GM12891 (cell line): ENCODE data around the gene PRLR.

Experiments used
- POLR2A ChIP-seq: IDR thresholded peaks from 2 replicates; pipeline ENCODE4 v1.6.1; 2011; ENCODE audit warnings: low read depth, low read length, control low read depth
- POLR2AphosphoS5 ChIP-seq: IDR thresholded peaks from 2 replicates; pipeline ENCODE4 v1.6.1; 2011; ENCODE audit warnings: low read depth, low read length, control low read depth

DNA sequence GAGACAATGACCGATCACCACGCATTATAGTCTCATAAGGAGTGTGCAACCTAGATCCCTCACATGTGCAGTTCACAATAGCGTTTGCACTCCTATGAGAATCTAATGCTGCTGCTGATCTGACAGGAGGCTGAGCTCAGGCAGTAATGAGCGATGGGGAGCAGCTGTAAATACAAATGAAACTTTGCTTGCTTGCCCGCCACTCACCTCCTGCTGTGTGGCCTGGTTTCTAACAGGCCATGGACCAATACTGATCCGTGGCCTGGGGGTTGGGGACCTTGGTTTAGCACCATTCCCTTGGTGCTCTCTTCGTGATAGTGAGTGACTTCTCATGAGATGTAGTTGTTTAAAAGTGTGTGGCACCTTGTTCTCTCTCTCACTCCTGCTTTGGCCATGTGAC lies 50.2 kb downstream of the PRLR start:
- TF ChIP-seq POLR2A (no peak), POLR2AphosphoS5 (no peak)
